SK-N-SH (cell line): Measurements from ENCODE around the gene ABHD16B.

Experiments used
- GABPA ChIP-seq: IDR thresholded peaks from 2 replicates; pipeline ENCODE4 v1.4.0; 2012; ENCODE audit warnings: low read depth, mild to moderate bottlenecking
- NFIC ChIP-seq: IDR thresholded peaks from 2 replicates; pipeline ENCODE4 v1.4.0; 2012; ENCODE audit warnings: borderline replicate concordance
- TEAD4 ChIP-seq: IDR thresholded peaks from 2 replicates; pipeline ENCODE4 v1.4.0; 2012; ENCODE audit warnings: mild to moderate bottlenecking, borderline replicate concordance; ENCODE audit not compliant: insufficient read depth
- USF2 ChIP-seq: fragments of 150-350 bp; IDR thresholded peaks from 2 replicates; pipeline ENCODE4 v1.6.1; 2017; ENCODE audit warnings: antibody characterized with exemption, low read length, low read depth, borderline replicate concordance
- YY1 ChIP-seq: IDR thresholded peaks from 2 replicates; pipeline ENCODE4 v1.4.0; 2012; ENCODE audit warnings: low read depth, mild to moderate bottlenecking
- TF ChIP-seq, protein P1 (sequence below): fragments of 200-600 bp; sonication (generic); IDR thresholded peaks from 2 replicates; pipeline ENCODE4 v1.6.1; 2017; ENCODE audit warnings: antibody characterized with exemption, mild to moderate bottlenecking, moderate library complexity

DNA sequence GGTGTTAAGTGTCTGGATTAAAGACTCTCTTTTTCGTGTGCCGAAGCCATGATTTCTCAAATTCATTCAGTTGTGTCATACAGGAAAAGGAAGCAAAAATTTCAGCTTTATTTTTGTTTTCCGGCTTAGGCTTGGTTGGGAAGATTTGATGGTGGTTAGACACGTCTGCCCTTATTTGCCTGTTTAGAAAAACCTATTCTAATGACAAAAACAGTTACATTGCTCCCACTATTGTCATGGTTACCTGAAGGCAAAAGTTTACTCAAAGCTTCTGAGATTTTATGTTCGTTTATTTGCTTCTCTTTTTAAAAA, 34.6 kb downstream of the ABHD16B start:
- TF ChIP-seq NFIC = no peak
- TF ChIP-seq YY1 = no peak
- TF ChIP-seq USF2 = no peak
- TF ChIP-seq, protein P1, sequence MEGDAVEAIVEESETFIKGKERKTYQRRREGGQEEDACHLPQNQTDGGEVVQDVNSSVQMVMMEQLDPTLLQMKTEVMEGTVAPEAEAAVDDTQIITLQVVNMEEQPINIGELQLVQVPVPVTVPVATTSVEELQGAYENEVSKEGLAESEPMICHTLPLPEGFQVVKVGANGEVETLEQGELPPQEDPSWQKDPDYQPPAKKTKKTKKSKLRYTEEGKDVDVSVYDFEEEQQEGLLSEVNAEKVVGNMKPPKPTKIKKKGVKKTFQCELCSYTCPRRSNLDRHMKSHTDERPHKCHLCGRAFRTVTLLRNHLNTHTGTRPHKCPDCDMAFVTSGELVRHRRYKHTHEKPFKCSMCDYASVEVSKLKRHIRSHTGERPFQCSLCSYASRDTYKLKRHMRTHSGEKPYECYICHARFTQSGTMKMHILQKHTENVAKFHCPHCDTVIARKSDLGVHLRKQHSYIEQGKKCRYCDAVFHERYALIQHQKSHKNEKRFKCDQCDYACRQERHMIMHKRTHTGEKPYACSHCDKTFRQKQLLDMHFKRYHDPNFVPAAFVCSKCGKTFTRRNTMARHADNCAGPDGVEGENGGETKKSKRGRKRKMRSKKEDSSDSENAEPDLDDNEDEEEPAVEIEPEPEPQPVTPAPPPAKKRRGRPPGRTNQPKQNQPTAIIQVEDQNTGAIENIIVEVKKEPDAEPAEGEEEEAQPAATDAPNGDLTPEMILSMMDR = no peak
- no peak for TF ChIP-seq TEAD4
- no peak for TF ChIP-seq GABPA
